ENCODE results near the gene HS3ST6. TPM values are rescaled to one million over a fixed set of nuclear protein-coding genes. Genes with fewer than 3 reads are reported as not detected.
A peak's percentile ranks its signal among the peaks of the same experiment; 100 is the strongest.

Gene HS3ST6
- total and polyA plus RNA-seq, 2 of the 13 experiments (the other 11 are each of a cell fraction or from before 2014, with no cell fraction given) = not detected

GRCh38 chr16:1942810-1943726, 24.9 kb upstream of the HS3ST6 start, which contains the start of gene MSRB1 (continued):
- no peak for TF ChIP-seq ZXDC (CRISPR knock-in tag; IDR thresholded peaks at IDR 0.05)
- TF ChIP-seq ZSCAN5A (CRISPR knock-in tag; IDR thresholded peaks at IDR 0.05; ENCODE audit: borderline replicate concordance) = no peak; the same call in 1 of the 2 replicates
- TF ChIP-seq ZNF414 (CRISPR knock-in tag; IDR thresholded peaks at IDR 0.05) = no peak
- TF ChIP-seq ZNF713 (CRISPR knock-in tag; IDR thresholded peaks at IDR 0.05) = no peak
- TF ChIP-seq YEATS2 (CRISPR knock-in tag; IDR thresholded peaks at IDR 0.05; ENCODE audit: borderline replicate concordance) = peak; percentile 43; the same call in 1 of the 2 replicates
- no peak for TF ChIP-seq ZNF138 (CRISPR knock-in tag; IDR thresholded peaks at IDR 0.05; ENCODE audit: low read depth)
- no peak for TF ChIP-seq ZNF7 (CRISPR knock-in tag; IDR thresholded peaks at IDR 0.05)
- TF ChIP-seq CBX2 (IDR thresholded peaks at IDR 0.05; ENCODE audit: low read depth, low read length) = no peak
- no peak for TF ChIP-seq CBX2 (CRISPR knock-in tag; IDR thresholded peaks at IDR 0.05; ENCODE audit: low read depth)
- TF ChIP-seq KAT8 (CRISPR knock-in tag; IDR thresholded peaks at IDR 0.05) = peak; percentile 69
- TF ChIP-seq ZNF33B (CRISPR knock-in tag; IDR thresholded peaks at IDR 0.05) = 0 out of 2 replicates have a peak, but pooled peaks have one; percentile 43
- peak; percentile 21; the same call in 1 of the 2 replicates for TF ChIP-seq SMAD3 (CRISPR knock-in tag; IDR thresholded peaks at IDR 0.05)
- no peak for TF ChIP-seq ZNF616 (CRISPR knock-in tag; IDR thresholded peaks at IDR 0.05; ENCODE audit: low read depth)
- TF ChIP-seq TAF15 (IDR thresholded peaks at IDR 0.05; ENCODE audit: low read depth, low read length, poor library complexity, severe bottlenecking) = no peak
- TF ChIP-seq PAXIP1 (CRISPR knock-in tag; conservative IDR thresholded peaks at IDR 0.05) = peak; percentile 31
- peak; percentile 84 for TF ChIP-seq TBX2 (CRISPR knock-in tag; IDR thresholded peaks at IDR 0.05; ENCODE audit: borderline replicate concordance)
- TF ChIP-seq KLF12 (CRISPR knock-in tag; IDR thresholded peaks at IDR 0.05; ENCODE audit: borderline replicate concordance) = no peak
- TF ChIP-seq RFX5 (IDR thresholded peaks at IDR 0.05; ENCODE audit: low read depth, low read length) = no peak
- no peak for TF ChIP-seq TCF7L2 (IDR thresholded peaks at IDR 0.05; ENCODE audit: low read depth, low read length)
